Mucosa of descending colon (tissue), 3 donors: ENCODE measurements around the gene MDFI. TPM values are rescaled to one million over a fixed set of nuclear protein-coding genes. Genes with fewer than 3 reads are reported as not detected.

Experiments
- ATAC-seq: fragments of 200-7000 bp; cut with Tn5 transposase; one replicate; pipeline ENCODE4 v1.9.1; 2020; ENCODE audit warnings: mild to moderate bottlenecking, moderate library complexity
- DNase-seq, 3 donors: peaks; one replicate each; pipeline ENCODE4 v3.0.0-alpha.2; 2020
- H3K36me3 ChIP-seq: fragments of 200-600 bp; one replicate; pipeline ENCODE4 v1.8.0; 2021; ENCODE audit warnings: low read depth, mild to moderate bottlenecking
- H3K4me1 ChIP-seq: fragments of 200-600 bp; one replicate; pipeline ENCODE4 v1.8.0; 2021; ENCODE audit warnings: low read depth, mild to moderate bottlenecking
- H3K4me3 ChIP-seq: fragments of 200-600 bp; one replicate; pipeline ENCODE4 v1.8.0; 2021; ENCODE audit warnings: mild to moderate bottlenecking
- H3K9me3 ChIP-seq: fragments of 200-600 bp; one replicate; pipeline ENCODE4 v1.8.0; 2021; ENCODE audit warnings: mild to moderate bottlenecking
- CTCF ChIP-seq: fragments of 200-600 bp; IDR thresholded peaks from one replicate; pipeline ENCODE4 v1.8.0; 2022; ENCODE audit warnings: antibody characterized with exemption, mild to moderate bottlenecking
- intact Hi-C, 2 donors: fragments of 100-400 bp; cut with DNase I in 1 of 2; cut with micrococcal nuclease in 1 of 2; formaldehyde crosslinking; loops; one replicate each; pipeline versions ENCODE4 v1.11.0 to v1.11.1; 2022; cut with DNase I, micrococcal nuclease
- total RNA-seq, 3 donors: library from RNA; stranded (reverse); fragmentation: NEBNext Ultra II Directional in 2 of 3; extraction: Animal tissue kit (Norgen Biotek cat#: 25700) in 2 of 3; gene quantifications; one replicate each; pipeline versions ENCODE4 v1.2.1 to v1.2.4, GENCODE V29; 2021 to 2023
- donor health status: DM: no; HTN: no; CAD: no; lungs with moderate emphysema.
- donor health status: DM: no; HTN: no; CAD: no.
- donor health status: DM: no; HTN: yes; CAD: no.

Gene MDFI
- total RNA-seq, 3 donors from 2014 or later = 0.96 to 2.2 (median 2.1) TPM

- TF ChIP-seq CTCF = no peak
- no peak overlapping the region for H3K4me3 ChIP-seq
- DNase-seq (peak in 1 of 3 donors; percentile 17), ATAC-seq (no peak)
- intact Hi-C loops = loop anchor here (5.0 to 10.0 kb wide), 3 partner anchors 82 to 235 kb away; no protein-coding TSS in a partner anchor
- H3K36me3 ChIP-seq = no peaks in the 10 kb centered on the region
- peaks cover 15% of the 10 kb centered on the region for H3K4me1 ChIP-seq
- H3K9me3 ChIP-seq = no peaks in the 10 kb centered on the region
Measured at GRCh38 chr6:41599852-41600445, 38.3 kb upstream of the MDFI start.

GRCh38 chr6:41600499-41601247, 37.6 kb upstream of the MDFI start:
- peaks cover 15% of the 10 kb centered on the region for H3K4me1 ChIP-seq
- intact Hi-C loops = loop anchor here in 1 of 2 donors (5.0 kb wide), 1 partner anchor 82 kb away; no protein-coding TSS in a partner anchor
- no peaks in the 10 kb centered on the region for H3K9me3 ChIP-seq
- no peak for TF ChIP-seq CTCF
- no peak overlapping the region for H3K4me3 ChIP-seq
- DNase-seq = no peak
- no peak for ATAC-seq
- no peaks in the 10 kb centered on the region for H3K36me3 ChIP-seq

GRCh38 chr6:41601248-41601549, 37.1 kb upstream of the MDFI start:
- TF ChIP-seq CTCF = no peak
- H3K9me3 ChIP-seq = no peaks in the 10 kb centered on the region
- H3K4me3 ChIP-seq = no peak overlapping the region
- no peak for ATAC-seq
- H3K4me1 ChIP-seq = peaks cover 15% of the 10 kb centered on the region
- DNase-seq = no peak
- intact Hi-C loops = loop anchor here in 1 of 2 donors (5.0 kb wide), 1 partner anchor 81 kb away; no protein-coding TSS in a partner anchor
- no peaks in the 10 kb centered on the region for H3K36me3 ChIP-seq

GRCh38 chr6:41602422-41602743, 35.9 kb upstream of the MDFI start:
- TF ChIP-seq CTCF = no peak
- H3K9me3 ChIP-seq = no peaks in the 10 kb centered on the region
- H3K4me1 ChIP-seq = peaks cover 15% of the 10 kb centered on the region
- intact Hi-C loops = loop anchor here in 1 of 2 donors (5.0 kb wide), 1 partner anchor 80 kb away; no protein-coding TSS in a partner anchor
- H3K4me3 ChIP-seq = no peak overlapping the region
- no peaks in the 10 kb centered on the region for H3K36me3 ChIP-seq
- DNase-seq = peak in 1 of 3 donors; percentile 52
- no peak for ATAC-seq

- ATAC-seq (peak; percentile 88), DNase-seq (peak; percentile 74 to 84 (median 82))
- peaks cover 15% of the 10 kb centered on the region for H3K4me1 ChIP-seq
- intact Hi-C loops = loop anchor here in 1 of 2 donors (5.0 kb wide), 1 partner anchor 79 kb away; no protein-coding TSS in a partner anchor
- peak; percentile 76 for TF ChIP-seq CTCF
- H3K4me3 ChIP-seq = no peak overlapping the region
- H3K36me3 ChIP-seq = no peaks in the 10 kb centered on the region
- H3K9me3 ChIP-seq = no peaks in the 10 kb centered on the region
Measured at GRCh38 chr6:41602864-41603608, 35.2 kb upstream of the MDFI start.
